DOHH2 (cell line): Measurements from ENCODE around the gene CCR5AS.

Experiments
- EZH2phosphoT487 ChIP-seq: fragments of 200-600 bp; sonication (generic); IDR thresholded peaks from 2 replicates; pipeline ENCODE4 v1.6.1; 2017; ENCODE audit warnings: borderline replicate concordance, mild to moderate bottlenecking, antibody characterized with exemption, low read length, moderate library complexity, mixed read lengths
- TF ChIP-seq, protein P1 (sequence below): fragments of 200-600 bp; sonication (generic); IDR thresholded peaks from one replicate; pipeline ENCODE4 v1.5.1; 2014; ENCODE audit warnings: antibody characterized with exemption, mild to moderate bottlenecking, low read depth, low read length; ENCODE audit not compliant: poor library complexity, severe bottlenecking

DNA sequence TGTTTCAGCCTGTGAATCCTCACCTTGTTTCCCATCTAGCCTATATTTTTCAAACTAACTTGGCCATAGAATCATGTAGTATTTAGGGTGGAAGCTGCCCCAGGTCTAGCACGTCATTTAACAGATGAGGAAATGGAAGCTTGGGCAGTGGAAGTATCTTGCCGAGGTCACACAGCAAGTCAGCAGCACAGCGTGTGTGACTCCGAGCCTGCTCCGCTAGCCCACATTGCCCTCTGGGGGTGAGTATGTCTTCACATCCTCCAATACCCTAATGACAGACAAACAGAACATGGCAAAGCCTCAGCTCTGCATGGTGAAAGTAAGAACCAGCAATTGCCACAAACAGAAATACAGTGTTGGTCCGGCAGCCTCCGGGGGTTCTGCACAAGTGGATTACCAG lies 38.3 kb downstream of the CCR5AS start:
- TF ChIP-seq, protein P1, sequence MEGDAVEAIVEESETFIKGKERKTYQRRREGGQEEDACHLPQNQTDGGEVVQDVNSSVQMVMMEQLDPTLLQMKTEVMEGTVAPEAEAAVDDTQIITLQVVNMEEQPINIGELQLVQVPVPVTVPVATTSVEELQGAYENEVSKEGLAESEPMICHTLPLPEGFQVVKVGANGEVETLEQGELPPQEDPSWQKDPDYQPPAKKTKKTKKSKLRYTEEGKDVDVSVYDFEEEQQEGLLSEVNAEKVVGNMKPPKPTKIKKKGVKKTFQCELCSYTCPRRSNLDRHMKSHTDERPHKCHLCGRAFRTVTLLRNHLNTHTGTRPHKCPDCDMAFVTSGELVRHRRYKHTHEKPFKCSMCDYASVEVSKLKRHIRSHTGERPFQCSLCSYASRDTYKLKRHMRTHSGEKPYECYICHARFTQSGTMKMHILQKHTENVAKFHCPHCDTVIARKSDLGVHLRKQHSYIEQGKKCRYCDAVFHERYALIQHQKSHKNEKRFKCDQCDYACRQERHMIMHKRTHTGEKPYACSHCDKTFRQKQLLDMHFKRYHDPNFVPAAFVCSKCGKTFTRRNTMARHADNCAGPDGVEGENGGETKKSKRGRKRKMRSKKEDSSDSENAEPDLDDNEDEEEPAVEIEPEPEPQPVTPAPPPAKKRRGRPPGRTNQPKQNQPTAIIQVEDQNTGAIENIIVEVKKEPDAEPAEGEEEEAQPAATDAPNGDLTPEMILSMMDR: no peak
- TF ChIP-seq EZH2phosphoT487: no peak
